GM21717 (cell line): Measurements from ENCODE around the gene MAN2A2.

Experiments
- ATAC-seq: cut with Tn5 transposase; IDR thresholded peaks from one replicate; pipeline ENCODE4 v1.9.1; 2021; ENCODE audit warnings: mild to moderate bottlenecking, moderate library complexity; ENCODE audit not compliant: unreplicated experiment

The MAN2A2 gene

GRCh38 chr15:90936823-90937222 lies 33.7 kb downstream of the MAN2A2 start:
- no peak for ATAC-seq

- no peak for ATAC-seq
These were observed 35.2 kb downstream of the MAN2A2 start for GRCh38 chr15:90938261-90938660.

GRCh38 chr15:90939756-90940155 lies 36.7 kb downstream of the MAN2A2 start:
- ATAC-seq: no peak

GRCh38 chr15:90941038-90941437 lies 37.9 kb downstream of the MAN2A2 start:
- no peak for ATAC-seq

- no peak for ATAC-seq
These were observed 39.4 kb downstream of the MAN2A2 start for GRCh38 chr15:90942354-90943120.

GRCh38 chr15:90945091-90945490 lies 42.0 kb downstream of the MAN2A2 start:
- no peak for ATAC-seq

GRCh38 chr15:90946538-90946937 lies 43.4 kb downstream of the MAN2A2 start:
- ATAC-seq: no peak

GRCh38 chr15:90946941-90947576 lies 44.0 kb downstream of the MAN2A2 start:
- ATAC-seq: no peak

GRCh38 chr15:90947577-90948357 lies 44.7 kb downstream of the MAN2A2 start:
- ATAC-seq: no peak

GRCh38 chr15:90948506-90948905 lies 45.4 kb downstream of the MAN2A2 start:
- no peak for ATAC-seq

- ATAC-seq: no peak
These were observed 47.0 kb downstream of the MAN2A2 start for GRCh38 chr15:90949979-90950675.

- ATAC-seq: no peak
These were observed 47.6 kb downstream of the MAN2A2 start for GRCh38 chr15:90950676-90951075.

GRCh38 chr15:90952901-90953677 lies 50.0 kb downstream of the MAN2A2 start:
- no peak for ATAC-seq

- no peak for ATAC-seq
These were observed 51.0 kb downstream of the MAN2A2 start for GRCh38 chr15:90953947-90954711.

- ATAC-seq: peak; percentile 93
These were observed 51.9 kb downstream of the MAN2A2 start, which contains the start of gene RCCD1 for GRCh38 chr15:90954712-90955623. RCCD1 (plus strand) TSS chr15:90954884; CDS start chr15:90956735, 1,851 bp downstream.

- ATAC-seq: no peak
These were observed 52.6 kb downstream of the MAN2A2 start for GRCh38 chr15:90955624-90956273.

- no peak for ATAC-seq
These were observed 53.4 kb downstream of the MAN2A2 start for GRCh38 chr15:90956274-90957030.
